H1 (cell line): Measurements from ENCODE around the gene FBN2. TPM values are rescaled to one million over a fixed set of nuclear protein-coding genes. Genes with fewer than 3 reads are reported as not detected.
"Not testable (repeated sequence)": the region's sequence is repeated elsewhere in the genome, so short reads cannot be mapped to it uniquely, and the experiment has no call there.

Source experiments
- CTCF ChIA-PET: fragments of 300-600 bp; sonication (Branson Sonifier 250); formaldehyde crosslinking; loops from one replicate; lab custom pipeline; 2021; ENCODE audit not compliant: partially characterized antibody; lab: Charles Lee
- POLR2A ChIA-PET: fragments of 300-600 bp; sonication (Branson Sonifier 250); formaldehyde crosslinking; loops from one replicate; lab custom pipeline; 2021; ENCODE audit warnings: inconsistent platforms; ENCODE audit not compliant: partially characterized antibody; lab: Charles Lee
- DNase-seq, 2 experiments: peaks; one replicate each; pipeline versions ENCODE4 v3.0.0 to v3.0.0-alpha.2; 2010 to 2022; ENCODE audit warnings: low spot score in 2 of 2, low read depth in 1 of 2, mixed read lengths in 1 of 2
- FAIRE-seq: peaks from 2 replicates; lab custom pipeline; 2011; peaks lifted over from hg19 to GRCh38; lab: Jason Lieb, UNC
- H2AFZ ChIP-seq: 2 replicates; pipeline ENCODE4 v1.8.1; 2012; ENCODE audit warnings: low read length, inconsistent platforms
- H2AK5ac ChIP-seq: 2 replicates; pipeline ENCODE4 v1.6.1; 2013; ENCODE audit warnings: low read depth, low read length
- H2BK120ac ChIP-seq: replicated peaks from 2 replicates; pipeline ENCODE3; 2013; ENCODE audit warnings: low read depth, low read length, inconsistent platforms
- H2BK12ac ChIP-seq: 2 replicates; pipeline ENCODE4 v1.6.1; 2013; ENCODE audit warnings: low read depth, low read length
- H2BK15ac ChIP-seq: 2 replicates; pipeline ENCODE4 v1.6.1; 2013; ENCODE audit warnings: low read length
- H2BK20ac ChIP-seq: 2 replicates; pipeline ENCODE4 v1.6.1; 2013; ENCODE audit warnings: low read length
- H2BK5ac ChIP-seq: 2 replicates; pipeline ENCODE4 v1.6.1; 2013; ENCODE audit warnings: low read depth, low read length
- H3K14ac ChIP-seq: 2 replicates; pipeline ENCODE4 v1.6.1; 2013; ENCODE audit warnings: inconsistent platforms; ENCODE audit not compliant: insufficient read length
- H3K18ac ChIP-seq: 2 replicates; pipeline ENCODE4 v1.6.1; 2013; ENCODE audit warnings: low read length; ENCODE audit errors: extremely low read depth
- H3K23ac ChIP-seq: 2 replicates; pipeline ENCODE4 v1.6.1; 2013; ENCODE audit warnings: inconsistent platforms; ENCODE audit not compliant: insufficient read length
- H3K23me2 ChIP-seq: 2 replicates; pipeline ENCODE4 v1.6.1; 2013; ENCODE audit warnings: low read depth, low read length
- H3K27ac ChIP-seq: 2 replicates; pipeline ENCODE4 v1.6.1; 2011; ENCODE audit warnings: low read depth, low read length, inconsistent platforms
- H3K27me3 ChIP-seq, 4 experiments: replicated peaks in 1 of 4; 1 replicate in 1 of 4; 2 replicates in 3 of 4; pipeline versions ENCODE4 v1.6.1 to v1.8.1; 2011 to 2013; ENCODE audit warnings: low read length in 3 of 4, mild to moderate bottlenecking in 3 of 4, inconsistent platforms in 2 of 4, mixed read lengths in 2 of 4, moderate library complexity in 1 of 4; ENCODE audit not compliant: control insufficient read depth in 3 of 4, insufficient read depth in 3 of 4; ENCODE audit errors: extremely low read depth in 1 of 4
- H3K36me3 ChIP-seq, 4 experiments: 2 replicates each; pipeline versions ENCODE4 v1.6.1 to v1.8.1; 2011 to 2013; ENCODE audit warnings: mild to moderate bottlenecking in 4 of 4, low read length in 3 of 4, moderate library complexity in 2 of 4, control low read depth in 1 of 4, inconsistent platforms in 1 of 4; ENCODE audit not compliant: insufficient read depth in 4 of 4, control insufficient read depth in 2 of 4
- H3K4ac ChIP-seq: replicated peaks from 2 replicates; pipeline ENCODE3; 2013; ENCODE audit warnings: low read length, low read depth, mixed read lengths, inconsistent platforms; ENCODE audit not compliant: insufficient read length
- H3K4me1 ChIP-seq, 4 experiments: replicated peaks in 1 of 4; 1 replicate in 1 of 4; 2 replicates in 3 of 4; pipeline versions ENCODE4 v1.6.1 to v1.8.1; 2011 to 2013; ENCODE audit warnings: low read length in 3 of 4, inconsistent platforms in 2 of 4, mixed read lengths in 1 of 4; ENCODE audit not compliant: insufficient read depth in 4 of 4, control insufficient read depth in 3 of 4
- H3K4me2 ChIP-seq, 2 experiments: 2 replicates each; pipeline versions ENCODE4 v1.6.1 to v1.8.1; 2011 to 2013; ENCODE audit warnings: low read depth in 2 of 2, low read length in 2 of 2, control low read depth in 1 of 2, inconsistent platforms in 1 of 2, mild to moderate bottlenecking in 1 of 2; ENCODE audit not compliant: insufficient read depth in 1 of 2
- H3K4me3 ChIP-seq, 4 experiments: fragments of 200-600, 300-600 bp in 1 of 4; sonication (generic), shearing (Covaris generic), sonication (Bioruptor Twin) in 1 of 4; 2 replicates each; pipeline versions ENCODE4 v1.5.1 to v1.8.1; 2011 to 2016; ENCODE audit warnings: low read length in 4 of 4, low read depth in 3 of 4, control low read depth in 2 of 4, inconsistent platforms in 2 of 4, mild to moderate bottlenecking in 2 of 4, mixed read lengths in 1 of 4, moderate library complexity in 1 of 4; ENCODE audit not compliant: insufficient read depth in 2 of 4; ENCODE audit errors: extremely low read depth in 1 of 4
- H3K56ac ChIP-seq: replicated peaks from 2 replicates; pipeline ENCODE3; 2013; ENCODE audit warnings: low read depth, mild to moderate bottlenecking, mixed read lengths, low read length, inconsistent platforms; ENCODE audit not compliant: insufficient read length
- H3K79me1 ChIP-seq: 2 replicates; pipeline ENCODE4 v1.6.1; 2013; ENCODE audit warnings: low read depth, low read length, control low read depth
- H3K79me2 ChIP-seq, 2 experiments: 2 replicates each; pipeline versions ENCODE4 v1.6.1 to v1.8.1; 2012 to 2013; ENCODE audit warnings: low read length in 2 of 2, mild to moderate bottlenecking in 2 of 2, inconsistent platforms in 1 of 2; ENCODE audit not compliant: insufficient read depth in 2 of 2, control insufficient read depth in 1 of 2
- H3K9ac ChIP-seq, 4 experiments: replicated peaks in 1 of 4; 1 replicate in 1 of 4; 2 replicates in 3 of 4; pipeline versions ENCODE4 v1.6.1 to v1.8.1; 2011 to 2013; ENCODE audit warnings: low read depth in 3 of 4, low read length in 3 of 4, control low read depth in 2 of 4, mild to moderate bottlenecking in 2 of 4, moderate library complexity in 2 of 4, inconsistent platforms in 1 of 4; ENCODE audit errors: extremely low read depth in 1 of 4
- H3K9me3 ChIP-seq, 2 experiments: 2 replicates each; pipeline versions ENCODE4 v1.6.1 to v1.8.1; 2012 to 2013; ENCODE audit warnings: mild to moderate bottlenecking in 2 of 2, moderate library complexity in 2 of 2, control low read depth in 1 of 2, inconsistent platforms in 1 of 2, low read depth in 1 of 2, low read length in 1 of 2, mixed read lengths in 1 of 2; ENCODE audit not compliant: insufficient read depth in 2 of 2
- H4K20me1 ChIP-seq, 2 experiments: replicated peaks in 1 of 2; 2 replicates each; pipeline versions ENCODE3 to v1.8.1; 2011 to 2013; ENCODE audit warnings: inconsistent platforms in 2 of 2, low read length in 2 of 2, mild to moderate bottlenecking in 1 of 2; ENCODE audit not compliant: insufficient read depth in 2 of 2, control insufficient read depth in 1 of 2
- H4K5ac ChIP-seq: 2 replicates; pipeline ENCODE4 v1.6.1; 2013; ENCODE audit warnings: low read length, low read depth, mixed read lengths, inconsistent platforms; ENCODE audit not compliant: insufficient read length
- H4K8ac ChIP-seq: 2 replicates; pipeline ENCODE4 v1.8.0; 2013; ENCODE audit warnings: mild to moderate bottlenecking, moderate library complexity, low read length, inconsistent platforms; ENCODE audit not compliant: insufficient read depth; ENCODE audit errors: extremely low read depth
- H4K91ac ChIP-seq: replicated peaks from 2 replicates; pipeline ENCODE3; 2013; ENCODE audit warnings: low read length, mixed read lengths, inconsistent platforms; ENCODE audit not compliant: insufficient read length
- WGBS, 2 experiments: shearing (Covaris generic) in 1 of 2; methylation state at CpG; one replicate each; pipeline versions ENCODE4 v1.1.6 to v1.1.7; 2013 to 2015; ENCODE audit warnings: low lambda C conversion rate in 2 of 2, mixed read lengths in 2 of 2, inconsistent platforms in 1 of 2, low coverage in 1 of 2, missing lambda C conversion rate in 1 of 2; ENCODE audit not compliant: insufficient replicate concordance in 2 of 2, insufficient coverage in 1 of 2, insufficient read length in 1 of 2; ENCODE audit errors: extremely low coverage in 1 of 2, missing lambda C conversion rate in 1 of 2; 5-methylcytosine and 5-hydroxymethylcytosine counted together
- polyA plus RNA-seq, 7 experiments: library from polyadenylated mRNA; depleted of rRNA in 3 of 7; stranded (reverse) in 5 of 7; unstranded in 2 of 7; fragments of >200 nt in 5 of 7; fragments of 200-250 nt in 2 of 7; gene quantifications; 1 replicate in 5 of 7; 2 replicates in 1 of 7; 4 replicates in 1 of 7; pipeline versions ENCODE4 v1.2.1 to v1.2.3, GENCODE V29; 2011 to 2013; ENCODE audit warnings: missing spikeins in 2 of 7, mixed read lengths in 2 of 7
- total RNA-seq: library from RNA; stranded (reverse); fragmentation: NEBNext Ultra II Directional; extraction: Animal tissue kit (Norgen Biotek cat#: 25700); gene quantifications from 2 replicates; pipeline ENCODE4 v1.2.1, GENCODE V29; 2021

FBN2 gene
- total and polyA plus RNA-seq, 2 of the 8 experiments (the other 6 are each of a cell fraction or from before 2014, with no cell fraction given) = 14.1 to 16.3 TPM

GRCh38 chr5:128457147-128457915, 80.7 kb downstream of the FBN2 start:
- not testable (repeated sequence) for FAIRE-seq

More at GRCh38 chr5:128457147-128457915, 80.7 kb downstream of the FBN2 start:
- H2BK15ac ChIP-seq, H2BK12ac ChIP-seq, H4K5ac ChIP-seq, H3K4me2 ChIP-seq, H3K27ac ChIP-seq, H3K36me3 ChIP-seq, H3K18ac ChIP-seq, H4K91ac ChIP-seq, H3K79me1 ChIP-seq, H2BK120ac ChIP-seq, H3K27me3 ChIP-seq, H3K14ac ChIP-seq, H3K56ac ChIP-seq, H2AFZ ChIP-seq, H3K4ac ChIP-seq, H2AK5ac ChIP-seq, H3K23ac ChIP-seq, POLR2A ChIA-PET, H3K9me3 ChIP-seq, H3K4me3 ChIP-seq, H2BK20ac ChIP-seq, H3K4me1 ChIP-seq, H4K20me1 ChIP-seq, H3K23me2 ChIP-seq, DNase-seq, H3K9ac ChIP-seq, H4K8ac ChIP-seq, H3K79me2 ChIP-seq, H2BK5ac ChIP-seq: not testable (repeated sequence)
- 85% methylated on average over 3 of the region's 3 CpGs; no CpG with 5 or more reads in 1 of the 2 experiments for WGBS, 2 experiments
- CTCF ChIA-PET = interaction anchor here (0.9 to 1.3 kb wide), 4 partner anchors 23 to 456 kb away, joined by 3 to 4 read pairs (median 4); no protein-coding TSS in a partner anchor
